ENCODE results near the gene HNRNPA2B1. TPM values are rescaled to one million over a fixed set of nuclear protein-coding genes. Genes with fewer than 3 reads are reported as not detected.

HNRNPA2B1 gene
- polyA plus RNA-seq, 1 of the 3 experiments (the other 2 are of a cell fraction), result 483 TPM

DNA sequence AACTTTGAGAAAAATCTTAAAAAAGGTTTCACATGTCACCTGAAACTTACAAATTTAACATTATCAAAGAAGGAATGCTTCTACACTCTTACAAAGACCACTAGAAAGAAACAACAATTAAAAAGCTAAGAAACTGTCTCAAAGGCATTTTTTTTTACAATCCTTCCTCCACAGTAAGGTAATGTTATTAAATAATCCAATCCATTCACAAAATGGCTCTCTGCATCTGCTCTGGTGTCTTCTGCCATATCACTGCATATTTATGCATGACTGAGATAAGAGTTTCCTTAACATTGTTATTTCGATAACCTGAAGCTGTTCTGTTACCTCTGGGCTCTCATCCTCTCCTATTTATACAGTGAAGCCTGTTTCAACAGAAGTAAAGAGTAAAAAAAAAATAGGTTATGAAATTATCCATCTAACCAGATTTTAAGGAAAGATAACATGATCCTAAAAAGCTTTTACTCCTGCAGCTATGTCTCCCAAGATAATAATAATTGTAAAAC, 8.5 kb downstream of the HNRNPA2B1 start:
- Histone ChIP-seq H4K20me1 (ENCODE audit: insufficient read depth) (peaks cover 98% of the 10 kb centered on the region), H2AFZ (ENCODE audit: low read depth) (no peak overlapping the region), H3K4me3 (ENCODE audit: low read depth in 2 of 2, low read length in 1 of 2) (no peak overlapping the region; a peak in 1 of 4 replicates), H3K4me1 (ENCODE audit: control insufficient read depth in 1 of 2, insufficient read depth in 2 of 2, low read depth in 1 of 2, low read length in 1 of 2) (peaks cover 28 to 35% of the 10 kb centered on the region in 2 experiments), H3K36me3 (replicated peaks in 1 of 2; ENCODE audit: control insufficient read depth in 1 of 2, insufficient read depth in 2 of 2, low read length in 1 of 2) (peaks cover 90 to 99% of the 10 kb centered on the region in 2 experiments), H3F3A (replicated peaks; ENCODE audit: insufficient read depth) (peaks cover 96% of the 10 kb centered on the region), H3K79me2 (ENCODE audit: insufficient read depth) (peaks cover 87% of the 10 kb centered on the region), H3K4me2 (no peak overlapping the region), H3K27me3 (ENCODE audit: insufficient read depth) (no peaks in the 10 kb centered on the region), H3K9me2 (no peaks in the 10 kb centered on the region), H3K9ac (no peak overlapping the region), H3K9me3 (no peaks in the 10 kb centered on the region), H3K27ac (ENCODE audit: low read depth in 2 of 2, low read length in 1 of 2) (peak overlapping the region; percentile 32 to 44)
- POLR2A ChIA-PET, result interaction anchor here (1.0 to 2.5 kb wide), 3 partner anchors 9 to 13 kb away, joined by 4 to 15 read pairs (median 6); partner anchors contain the start of genes CBX3 and HNRNPA2B1
- WGBS (ENCODE audit: low lambda C conversion rate), result 58% methylated on average over 1 of the region's 1 CpG
- no peak for DNase-seq
- TF ChIP-seq POLR2AphosphoS5 (IDR thresholded peaks at IDR 0.05; ENCODE audit: low read depth, low read length) (peak; percentile 17; the same call in 1 of the 2 replicates), RCOR1 (IDR thresholded peaks at IDR 0.05; ENCODE audit: low read length) (peak; percentile 32; the same call in 1 of the 2 replicates), RXRA (IDR thresholded peaks at IDR 0.05; ENCODE audit: borderline replicate concordance, low read depth) (no peak), GATA2 (CRISPR knock-in tag; IDR thresholded peaks at IDR 0.05) (peak; percentile 49)
- CTCF ChIA-PET, result interaction anchor here (1.1 to 11.3 kb wide), 12 partner anchors 10 to 299 kb away, joined by 3 to 260 read pairs (median 4); partner anchors contain the start of genes CBX3 and NFE2L3

DNA sequence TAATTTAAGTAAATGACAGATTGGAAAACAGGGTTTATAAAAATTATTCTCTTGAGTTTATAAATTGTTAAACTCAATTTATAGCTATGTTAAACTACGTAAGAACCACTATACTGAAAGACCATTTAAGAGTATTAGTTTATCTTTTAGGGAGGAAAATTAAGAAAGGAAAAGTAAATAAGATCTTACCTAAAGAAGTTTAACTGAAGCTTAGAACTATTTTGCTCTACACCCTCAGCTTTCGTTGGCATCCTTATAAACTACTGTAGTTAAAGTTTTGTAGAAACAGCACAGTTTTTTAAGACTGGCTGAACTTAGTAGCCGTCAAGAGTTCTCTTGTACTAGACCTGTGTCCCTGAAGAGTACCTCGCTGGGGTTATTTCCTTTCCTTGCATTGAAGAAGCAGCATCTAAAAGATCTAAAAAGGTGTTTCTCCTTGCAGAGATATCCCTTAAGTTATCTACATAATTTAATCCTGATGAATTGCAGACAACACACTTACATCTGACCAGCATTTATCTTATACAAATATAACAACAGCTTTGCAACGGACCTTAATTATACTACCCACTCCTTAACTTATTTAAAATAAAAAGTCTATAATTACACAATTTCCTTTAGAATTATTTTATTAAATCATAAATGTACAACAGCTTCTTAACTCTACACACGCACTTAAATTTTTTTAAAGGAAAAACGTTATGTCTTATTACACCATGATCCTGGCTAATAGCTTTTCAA, 9.1 kb downstream of the HNRNPA2B1 start:
- H3K27me3 ChIP-seq (ENCODE audit: insufficient read depth), result no peaks in the 10 kb centered on the region
- CTCF ChIA-PET, result interaction anchor here (0.9 to 11.3 kb wide), 14 partner anchors 8 to 298 kb away, joined by 3 to 260 read pairs (median 4); partner anchors contain the start of gene NFE2L3

More for the DNA sequence above, 9.1 kb downstream of the HNRNPA2B1 start:
- Histone ChIP-seq H3K9ac (no peak overlapping the region), H3K4me1 (ENCODE audit: control insufficient read depth in 1 of 2, insufficient read depth in 2 of 2, low read depth in 1 of 2, low read length in 1 of 2) (peaks cover 22 to 29% of the 10 kb centered on the region in 2 experiments), H4K20me1 (ENCODE audit: insufficient read depth) (peaks cover 98% of the 10 kb centered on the region), H3K9me2 (no peaks in the 10 kb centered on the region), H3K36me3 (replicated peaks in 1 of 2; ENCODE audit: control insufficient read depth in 1 of 2, insufficient read depth in 2 of 2, low read length in 1 of 2) (peaks cover 90 to 99% of the 10 kb centered on the region in 2 experiments), H2AFZ (ENCODE audit: low read depth) (no peak overlapping the region), H3K27ac (ENCODE audit: low read depth in 2 of 2, low read length in 1 of 2) (peak overlapping the region; percentile 11 to 44; a peak in 2 of 4 replicates), H3F3A (replicated peaks; ENCODE audit: insufficient read depth) (peaks cover 100% of the 10 kb centered on the region), H3K4me3 (ENCODE audit: low read depth in 2 of 2, low read length in 1 of 2) (no peak overlapping the region), H3K4me2 (no peak overlapping the region), H3K9me3 (no peaks in the 10 kb centered on the region), H3K79me2 (ENCODE audit: insufficient read depth) (peaks cover 81% of the 10 kb centered on the region)
- DNase-seq, result no peak
- TF ChIP-seq, protein P1, sequence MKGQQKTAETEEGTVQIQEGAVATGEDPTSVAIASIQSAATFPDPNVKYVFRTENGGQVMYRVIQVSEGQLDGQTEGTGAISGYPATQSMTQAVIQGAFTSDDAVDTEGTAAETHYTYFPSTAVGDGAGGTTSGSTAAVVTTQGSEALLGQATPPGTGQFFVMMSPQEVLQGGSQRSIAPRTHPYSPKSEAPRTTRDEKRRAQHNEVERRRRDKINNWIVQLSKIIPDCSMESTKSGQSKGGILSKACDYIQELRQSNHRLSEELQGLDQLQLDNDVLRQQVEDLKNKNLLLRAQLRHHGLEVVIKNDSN (IDR thresholded peaks at IDR 0.05; ENCODE audit: borderline replicate concordance, low read depth), result no peak
- no peak for TF ChIP-seq FOXJ3 (CRISPR knock-in tag; IDR thresholded peaks at IDR 0.05)
- no peak for TF ChIP-seq NRF1 (IDR thresholded peaks at IDR 0.05; ENCODE audit: low read depth, low read length)
- TF ChIP-seq, protein P2, sequence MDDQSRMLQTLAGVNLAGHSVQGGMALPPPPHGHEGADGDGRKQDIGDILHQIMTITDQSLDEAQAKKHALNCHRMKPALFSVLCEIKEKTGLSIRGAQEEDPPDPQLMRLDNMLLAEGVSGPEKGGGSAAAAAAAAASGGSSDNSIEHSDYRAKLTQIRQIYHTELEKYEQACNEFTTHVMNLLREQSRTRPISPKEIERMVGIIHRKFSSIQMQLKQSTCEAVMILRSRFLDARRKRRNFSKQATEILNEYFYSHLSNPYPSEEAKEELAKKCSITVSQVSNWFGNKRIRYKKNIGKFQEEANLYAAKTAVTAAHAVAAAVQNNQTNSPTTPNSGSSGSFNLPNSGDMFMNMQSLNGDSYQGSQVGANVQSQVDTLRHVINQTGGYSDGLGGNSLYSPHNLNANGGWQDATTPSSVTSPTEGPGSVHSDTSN (IDR thresholded peaks at IDR 0.05), result no peak
- TF ChIP-seq SMC3 (IDR thresholded peaks at IDR 0.05; ENCODE audit: low read depth, low read length), result no peak
- no peak for TF ChIP-seq GABPA (IDR thresholded peaks at IDR 0.05; ENCODE audit: low read depth)
- TF ChIP-seq MXI1 (IDR thresholded peaks at IDR 0.05; ENCODE audit: low read depth, low read length), result no peak
- TF ChIP-seq SIN3A (IDR thresholded peaks at IDR 0.05; ENCODE audit: borderline replicate concordance, low read depth, low read length), result no peak
- no peak for TF ChIP-seq FOSL2 (IDR thresholded peaks at IDR 0.05; ENCODE audit: borderline replicate concordance, low read depth)
- POLR2A ChIA-PET, result interaction anchor here (1.0 to 2.5 kb wide), 3 partner anchors 9 to 13 kb away, joined by 4 to 15 read pairs (median 6); partner anchors contain the start of genes CBX3 and HNRNPA2B1
- WGBS (ENCODE audit: low lambda C conversion rate), result 91% methylated on average over 7 of the region's 7 CpGs
